Uterus (tissue), 2 donors: ENCODE results near the gene TBX10.

ENCODE experiments used
- POLR2A ChIP-seq, 2 donors: fragments of 450-650 bp; IDR thresholded peaks; one replicate each; pipeline ENCODE4 v1.6.1; 2016; ENCODE audit warnings: antibody characterized with exemption in 2 of 2, mild to moderate bottlenecking in 1 of 2, moderate library complexity in 1 of 2
- TF ChIP-seq, protein P1 (sequence below), 4 experiments: fragments of 200-600 bp in 2 of 4; fragments of 450-650 bp in 2 of 4; sonication (generic) in 2 of 4; IDR thresholded peaks; one replicate each; pipeline ENCODE4 v1.5.1; 2016 to 2019; ENCODE audit warnings: antibody characterized with exemption in 4 of 4, mild to moderate bottlenecking in 2 of 4, moderate library complexity in 1 of 4

DNA sequence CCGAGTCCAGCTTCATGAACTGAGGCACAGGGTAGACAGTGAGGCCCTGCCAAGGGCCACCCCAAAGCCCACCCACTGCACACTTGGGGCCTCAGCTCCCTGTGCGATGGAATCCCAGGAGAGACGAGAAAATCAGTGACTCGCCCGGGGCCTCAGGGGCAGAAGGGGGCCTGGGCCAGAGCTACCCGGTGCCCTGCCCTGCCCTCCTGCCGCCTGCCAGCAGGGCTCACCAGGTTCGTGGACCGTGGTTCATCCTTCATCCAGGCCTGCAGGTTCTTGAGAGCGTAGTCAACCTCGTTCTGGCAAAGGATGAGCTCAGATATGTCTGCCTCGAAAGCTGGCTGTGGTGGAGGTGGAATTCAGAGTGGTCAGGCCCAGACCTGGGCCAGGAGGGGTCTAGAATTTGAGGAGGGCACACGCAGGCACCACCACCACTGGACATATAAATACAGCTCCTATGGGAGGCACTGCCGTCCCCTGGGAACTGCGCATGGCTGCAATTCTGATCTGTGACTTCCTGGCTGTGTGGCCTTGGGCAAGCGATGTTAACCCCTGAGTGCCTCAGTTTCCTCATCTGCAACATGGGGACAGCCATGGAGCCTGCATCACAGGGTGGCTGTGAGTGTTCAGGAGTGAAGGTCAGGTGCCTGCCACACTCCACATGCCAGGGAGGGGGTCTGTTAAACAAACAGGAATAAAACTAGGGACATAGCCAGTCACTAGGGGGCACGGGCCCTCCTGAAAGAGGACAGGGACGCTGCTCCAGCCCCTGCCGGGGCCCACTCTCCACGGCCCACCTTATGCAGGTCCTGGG is 27.3 kb upstream of the TBX10 start:
- TF ChIP-seq, protein P1, sequence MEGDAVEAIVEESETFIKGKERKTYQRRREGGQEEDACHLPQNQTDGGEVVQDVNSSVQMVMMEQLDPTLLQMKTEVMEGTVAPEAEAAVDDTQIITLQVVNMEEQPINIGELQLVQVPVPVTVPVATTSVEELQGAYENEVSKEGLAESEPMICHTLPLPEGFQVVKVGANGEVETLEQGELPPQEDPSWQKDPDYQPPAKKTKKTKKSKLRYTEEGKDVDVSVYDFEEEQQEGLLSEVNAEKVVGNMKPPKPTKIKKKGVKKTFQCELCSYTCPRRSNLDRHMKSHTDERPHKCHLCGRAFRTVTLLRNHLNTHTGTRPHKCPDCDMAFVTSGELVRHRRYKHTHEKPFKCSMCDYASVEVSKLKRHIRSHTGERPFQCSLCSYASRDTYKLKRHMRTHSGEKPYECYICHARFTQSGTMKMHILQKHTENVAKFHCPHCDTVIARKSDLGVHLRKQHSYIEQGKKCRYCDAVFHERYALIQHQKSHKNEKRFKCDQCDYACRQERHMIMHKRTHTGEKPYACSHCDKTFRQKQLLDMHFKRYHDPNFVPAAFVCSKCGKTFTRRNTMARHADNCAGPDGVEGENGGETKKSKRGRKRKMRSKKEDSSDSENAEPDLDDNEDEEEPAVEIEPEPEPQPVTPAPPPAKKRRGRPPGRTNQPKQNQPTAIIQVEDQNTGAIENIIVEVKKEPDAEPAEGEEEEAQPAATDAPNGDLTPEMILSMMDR (IDR thresholded peaks at IDR 0.05): no peak
- no peak for TF ChIP-seq POLR2A (IDR thresholded peaks at IDR 0.05)
